Pulmonary artery endothelial cell (primary cell): ENCODE results near the gene SFTPB. TPM values are rescaled to one million over a fixed set of nuclear protein-coding genes. Genes with fewer than 3 reads are reported as not detected.
"Not testable (repeated sequence)": the region's sequence is repeated elsewhere in the genome, so short reads cannot be mapped to it uniquely, and the experiment has no call there.

ENCODE experiments used
- DNase-seq: peaks from one replicate; pipeline ENCODE4 v3.0.0-alpha.2; 2011; ENCODE audit warnings: low read depth, low spot score
- total RNA-seq: library from RNA; depleted of rRNA; stranded (reverse); fragments of >200 nt; gene quantifications from 2 replicates; pipeline ENCODE4 v1.2.3, GENCODE V29; 2014

The SFTPB gene
- not detected in 2 replicates for total RNA-seq

DNA sequence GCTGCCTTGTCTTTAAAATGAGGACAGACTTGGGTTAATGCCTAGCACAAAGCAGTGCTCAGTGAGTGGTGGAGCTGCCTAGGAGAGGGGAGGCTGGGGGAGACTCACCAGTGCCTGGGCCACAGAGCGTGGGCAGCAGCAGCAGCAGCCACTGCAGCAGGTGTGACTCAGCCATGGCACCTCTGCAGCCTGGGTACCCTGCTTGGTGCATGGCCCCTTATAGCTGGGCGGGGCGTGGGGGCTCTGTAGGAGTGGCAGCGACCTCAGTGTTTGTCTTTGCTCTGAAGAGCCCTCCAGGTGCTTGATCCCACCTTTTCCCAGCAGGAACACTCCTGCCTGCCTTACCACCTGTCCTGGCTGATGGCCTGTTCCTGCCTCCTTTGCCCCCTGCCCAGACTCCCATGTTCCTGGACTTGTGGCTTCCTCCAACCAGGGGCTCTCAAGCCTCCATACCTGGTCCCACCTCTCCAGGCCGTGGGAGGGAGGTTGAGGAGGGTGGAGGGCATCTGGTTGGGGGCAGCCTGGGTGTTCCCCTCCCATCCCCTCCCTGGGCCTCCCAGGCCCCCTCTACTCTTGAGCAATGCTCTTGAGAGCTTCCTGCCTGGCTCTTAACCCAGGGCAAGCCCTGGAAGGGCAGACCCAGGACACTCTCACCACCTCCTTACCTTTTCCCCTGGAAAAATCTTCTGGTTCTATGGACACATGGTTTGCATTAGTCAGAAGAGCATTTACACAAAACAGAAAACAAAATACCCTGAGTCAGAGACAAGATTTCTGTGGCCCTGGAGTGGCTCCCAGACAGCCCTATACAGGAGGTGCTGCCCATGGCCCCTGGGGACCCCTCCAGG is at the start of gene SFTPB:
Gene SFTPB (minus strand): TSS at position 191 of the 848 bp plus-strand sequence. CDS start 16 bp downstream, at position 175.
- DNase-seq: no peak

DNA sequence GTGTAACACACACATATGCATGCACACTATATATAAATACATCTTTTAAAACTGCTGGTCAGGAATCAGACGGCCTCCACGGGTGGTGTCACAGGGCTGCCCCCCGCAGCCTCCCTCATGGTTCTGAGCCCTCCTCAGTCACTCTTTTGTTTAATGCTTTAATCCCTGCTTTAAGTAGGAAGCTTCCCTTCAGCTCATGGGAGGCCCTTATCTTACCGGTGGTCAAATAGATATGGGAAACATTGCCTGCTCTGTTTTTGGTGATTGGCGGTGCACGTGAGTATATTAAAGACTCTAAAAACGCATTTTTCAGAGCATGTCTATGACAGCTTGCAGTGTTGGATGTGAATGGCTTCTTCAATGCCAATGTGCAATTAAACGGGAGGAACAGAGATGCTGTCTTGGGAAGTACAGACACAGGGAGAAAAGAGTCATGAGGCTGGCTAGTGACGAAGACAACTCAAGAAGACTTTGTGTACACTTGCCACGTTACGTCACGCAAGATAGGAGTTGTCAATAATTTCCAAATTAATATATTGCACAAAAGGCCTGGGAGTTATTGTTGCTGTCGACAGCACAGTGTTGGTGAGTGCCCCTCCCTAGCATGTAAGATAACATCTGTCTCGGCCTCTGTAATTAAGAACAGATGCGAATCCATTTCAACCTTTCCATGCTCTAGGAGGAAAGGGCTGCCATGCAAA is 49.5 kb upstream of the SFTPB start:
- no peak for DNase-seq

DNA sequence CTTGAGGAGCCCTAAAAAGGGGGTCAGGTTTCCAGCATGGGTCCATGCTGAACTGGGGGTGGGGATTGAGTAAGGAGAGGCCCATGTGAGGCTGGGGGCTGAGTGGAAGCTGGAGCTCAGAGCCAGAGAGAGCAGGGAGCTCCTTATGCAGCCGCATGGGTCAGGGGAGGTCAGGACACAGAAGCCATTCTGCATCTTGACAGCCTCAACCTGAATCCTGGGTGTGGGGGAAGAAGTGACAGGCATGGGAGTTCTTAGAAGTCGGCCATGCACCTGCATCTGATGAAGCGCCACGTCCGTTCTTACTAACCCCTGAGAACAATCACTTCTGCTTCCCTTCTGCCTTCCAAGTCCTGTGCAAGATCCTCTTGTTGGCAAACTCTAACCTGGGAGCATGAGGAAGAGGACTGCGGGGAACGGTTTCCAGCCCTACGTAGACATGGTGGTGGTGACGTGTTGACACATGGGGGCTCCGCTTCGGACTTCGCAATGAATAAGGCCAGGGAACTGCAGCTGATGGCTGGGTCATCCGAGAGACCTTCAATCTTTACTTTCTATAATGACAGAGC is 48.4 kb upstream of the SFTPB start:
- no peak for DNase-seq

GRCh38 chr2:85714841-85715240 is 46.8 kb upstream of the SFTPB start:
- no peak for DNase-seq

GRCh38 chr2:85714421-85714820 is 46.4 kb upstream of the SFTPB start:
- DNase-seq: not testable (repeated sequence)

GRCh38 chr2:85713836-85714235 is 45.8 kb upstream of the SFTPB start:
- no peak for DNase-seq

DNA sequence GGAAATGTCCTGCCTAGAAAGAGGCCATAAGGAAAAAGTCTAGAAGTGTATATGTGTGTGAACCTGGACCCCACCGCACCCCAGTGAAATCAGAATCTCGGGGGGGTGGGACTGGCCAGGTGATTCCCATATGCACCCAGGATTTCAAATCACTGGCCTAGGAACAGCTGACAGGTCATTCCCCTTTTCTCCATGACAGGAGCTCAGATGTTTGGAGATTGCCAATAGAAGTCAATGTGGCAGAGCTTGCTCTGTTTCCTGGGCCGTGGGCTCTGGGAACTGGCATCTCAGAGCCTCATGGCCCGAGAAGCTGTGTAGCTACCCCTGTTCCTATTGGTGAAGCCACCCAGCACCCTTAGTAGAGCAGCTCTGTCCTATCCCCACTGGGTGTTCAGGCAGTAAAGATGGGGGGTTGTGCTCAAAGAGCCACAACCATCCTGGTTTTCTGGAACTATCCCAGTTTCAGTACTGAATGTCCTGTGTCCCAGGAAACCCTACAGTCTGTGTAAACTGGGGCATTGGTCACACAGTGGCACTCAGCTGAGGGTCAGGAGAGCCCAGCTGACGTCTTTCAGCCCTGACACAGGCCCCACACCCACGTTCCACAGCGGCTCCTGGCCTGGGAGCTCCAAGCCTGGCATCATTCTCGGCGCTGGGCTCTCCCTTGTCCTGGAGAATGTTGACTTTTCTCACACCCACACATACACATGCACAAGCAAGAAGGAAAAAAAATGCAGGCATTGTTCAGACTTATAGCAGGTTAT is 45.0 kb upstream of the SFTPB start:
- DNase-seq: no peak

DNA sequence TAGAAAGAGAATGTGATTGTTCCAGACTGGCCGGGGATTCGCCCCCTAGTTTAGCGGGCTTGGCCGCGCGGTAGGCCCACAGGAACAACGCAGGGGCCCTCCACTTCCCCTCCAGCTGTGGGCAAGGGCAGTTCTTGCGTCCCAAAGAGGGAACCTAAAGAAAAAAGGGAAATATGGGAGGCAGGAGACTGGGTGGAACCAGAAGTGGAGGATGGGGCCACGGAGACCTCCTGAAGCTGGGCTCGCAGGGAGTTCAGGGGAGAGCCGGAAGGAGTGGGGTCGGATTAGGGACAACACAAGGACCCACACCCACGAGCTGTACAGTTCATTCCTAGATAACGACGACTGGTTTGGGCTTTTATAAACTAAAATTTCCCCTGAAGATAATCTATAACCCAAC is 44.3 kb upstream of the SFTPB start:
- no peak for DNase-seq

GRCh38 chr2:85711578-85712060 is 43.6 kb upstream of the SFTPB start:
- no peak for DNase-seq

DNA sequence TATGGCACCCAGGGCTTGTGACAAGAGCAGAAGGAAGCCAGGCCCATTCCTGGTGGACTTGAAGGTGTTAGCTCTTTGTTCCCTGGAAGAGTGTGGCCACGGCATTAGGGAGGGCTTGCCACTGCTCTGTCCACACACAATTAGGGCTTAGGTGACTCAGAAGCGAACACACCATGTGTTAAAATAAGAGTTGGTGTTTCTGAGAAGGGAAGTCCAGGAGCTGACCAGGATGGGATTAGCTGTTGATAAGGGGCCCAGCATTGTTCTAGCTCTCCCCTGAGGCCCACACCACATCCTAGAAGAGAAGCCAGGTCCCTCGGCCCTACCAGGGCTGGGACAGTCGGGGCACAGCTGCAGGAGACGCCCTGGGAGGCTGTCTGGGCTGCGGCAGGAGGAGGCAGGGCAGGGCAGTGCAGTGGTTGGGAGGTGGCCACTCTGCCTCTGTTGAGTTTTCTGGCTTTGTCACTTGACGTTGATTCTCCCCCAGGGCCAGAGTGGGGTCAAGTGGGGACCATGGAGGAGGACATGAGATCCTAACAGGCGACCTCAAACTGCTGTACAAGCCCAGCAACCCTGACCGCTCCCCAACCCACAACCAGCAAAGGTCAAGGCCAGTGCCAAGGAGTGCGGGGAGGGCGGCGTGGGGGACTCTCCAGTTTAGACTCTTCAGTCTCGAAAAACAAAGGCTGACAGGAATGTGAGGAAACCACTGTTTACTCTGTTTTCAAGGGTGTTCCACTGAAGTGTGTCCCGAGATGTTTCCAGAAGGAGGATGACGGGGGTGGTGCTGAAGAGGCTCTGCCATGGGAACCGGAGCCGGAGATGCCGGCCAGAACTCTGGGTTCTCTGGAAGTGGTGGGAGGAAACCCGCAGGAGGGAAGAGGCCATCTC is 42.9 kb upstream of the SFTPB start:
- DNase-seq: peak; percentile 17

- DNase-seq: no peak
Measured at GRCh38 chr2:85709401-85709811, 41.4 kb upstream of the SFTPB start.

DNA sequence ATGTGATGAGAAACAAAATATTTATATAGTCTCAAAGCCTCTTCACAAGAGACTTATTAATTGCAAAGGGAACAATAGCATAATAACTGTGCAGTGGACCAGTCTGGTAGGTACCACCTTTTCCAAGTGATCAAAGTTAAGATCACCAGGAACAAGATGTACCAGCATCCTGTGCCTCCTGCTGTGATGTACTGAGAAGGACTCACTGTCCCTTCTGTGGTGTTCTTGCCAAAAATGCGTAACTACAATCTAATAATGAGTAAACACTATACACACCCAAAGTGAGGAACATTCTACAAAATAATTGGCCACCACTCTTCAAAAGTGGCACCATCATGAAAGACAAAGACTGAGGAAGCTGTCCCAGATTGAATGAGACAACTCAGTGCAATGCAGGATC is 40.6 kb upstream of the SFTPB start:
- no peak for DNase-seq

GRCh38 chr2:85707304-85707703 is 39.3 kb upstream of the SFTPB start:
- peak; percentile 66 for DNase-seq

- no peak for DNase-seq
Measured at GRCh38 chr2:85706599-85707296, 38.7 kb upstream of the SFTPB start.

GRCh38 chr2:85706063-85706462 is 38.1 kb upstream of the SFTPB start:
- no peak for DNase-seq

DNA sequence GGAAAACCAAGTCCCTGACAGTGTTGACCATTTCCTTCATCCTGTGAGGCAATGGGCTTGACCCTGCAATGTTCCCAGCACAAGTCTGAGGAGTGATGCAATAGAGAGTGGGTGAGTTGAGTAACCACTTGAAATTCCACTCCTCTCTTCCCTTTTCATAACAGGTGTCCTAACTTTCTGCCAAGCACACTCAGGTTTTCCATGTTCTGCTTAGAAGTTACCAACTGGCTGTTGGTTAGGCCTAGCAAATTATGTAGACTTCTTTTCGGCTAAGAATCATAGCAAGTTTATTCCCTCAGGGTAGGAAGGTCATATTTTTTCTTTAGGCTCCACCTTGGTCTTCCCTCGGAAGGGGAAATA is 37.7 kb upstream of the SFTPB start:
- peak; percentile 20 for DNase-seq

GRCh38 chr2:85704800-85705679 is 37.0 kb upstream of the SFTPB start:
- DNase-seq: no peak

GRCh38 chr2:85704038-85704437 is 36.0 kb upstream of the SFTPB start:
- no peak for DNase-seq

- DNase-seq: no peak
Measured at GRCh38 chr2:85703329-85703728, 35.3 kb upstream of the SFTPB start.
